Activated T-helper 1 cell treated with anti-CD3 and anti-CD28 coated beads, Interleukin-12 subunit alpha, Interleukin-12 subunit beta, Interleukin-2, Interleukin-4 antibody, amounts not matched to agents 30 ng/mL and 10 ng/mL and 1 ng/mL, durations not matched to agents 14 hours and 24 hours and 36 hours (primary cell): ENCODE data around the gene MANSC1. TPM values are rescaled to one million over a fixed set of nuclear protein-coding genes. Genes with fewer than 3 reads are reported as not detected.

Experiments
- DNase-seq: peaks from one replicate; pipeline ENCODE4 v3.0.0; 2021; ENCODE audit warnings: low spot score
- H3K27ac Mint-ChIP-seq: one replicate; pipeline ENCODE4 v1.8.0; 2021; ENCODE audit warnings: mild to moderate bottlenecking, mixed read lengths
- H3K27me3 Mint-ChIP-seq: one replicate; pipeline ENCODE4 v1.8.0; 2022; ENCODE audit warnings: mild to moderate bottlenecking, moderate library complexity, mixed read lengths; ENCODE audit not compliant: insufficient read depth
- H3K36me3 Mint-ChIP-seq: one replicate; pipeline ENCODE4 v1.8.0; 2021; ENCODE audit warnings: low read depth, mixed read lengths
- H3K4me1 Mint-ChIP-seq: one replicate; pipeline ENCODE4 v1.8.0; 2021; ENCODE audit warnings: low read depth, mixed read lengths
- H3K4me3 Mint-ChIP-seq: one replicate; pipeline ENCODE4 v1.8.0; 2021; ENCODE audit warnings: mild to moderate bottlenecking, moderate library complexity, mixed read lengths
- H3K9me3 Mint-ChIP-seq: one replicate; pipeline ENCODE4 v1.8.0; 2021; ENCODE audit warnings: mixed read lengths
- intact Hi-C: fragments of 100-400 bp; cut with micrococcal nuclease; formaldehyde crosslinking; loops from one replicate; pipeline ENCODE4 v1.15.1; 2024
- total RNA-seq: library from RNA; stranded (reverse); gene quantifications from 2 replicates; pipeline ENCODE4 v1.2.3, GENCODE V29; 2022

The MANSC1 gene
- total RNA-seq, 1 donor from 2014 or later: 1.4 TPM

DNA sequence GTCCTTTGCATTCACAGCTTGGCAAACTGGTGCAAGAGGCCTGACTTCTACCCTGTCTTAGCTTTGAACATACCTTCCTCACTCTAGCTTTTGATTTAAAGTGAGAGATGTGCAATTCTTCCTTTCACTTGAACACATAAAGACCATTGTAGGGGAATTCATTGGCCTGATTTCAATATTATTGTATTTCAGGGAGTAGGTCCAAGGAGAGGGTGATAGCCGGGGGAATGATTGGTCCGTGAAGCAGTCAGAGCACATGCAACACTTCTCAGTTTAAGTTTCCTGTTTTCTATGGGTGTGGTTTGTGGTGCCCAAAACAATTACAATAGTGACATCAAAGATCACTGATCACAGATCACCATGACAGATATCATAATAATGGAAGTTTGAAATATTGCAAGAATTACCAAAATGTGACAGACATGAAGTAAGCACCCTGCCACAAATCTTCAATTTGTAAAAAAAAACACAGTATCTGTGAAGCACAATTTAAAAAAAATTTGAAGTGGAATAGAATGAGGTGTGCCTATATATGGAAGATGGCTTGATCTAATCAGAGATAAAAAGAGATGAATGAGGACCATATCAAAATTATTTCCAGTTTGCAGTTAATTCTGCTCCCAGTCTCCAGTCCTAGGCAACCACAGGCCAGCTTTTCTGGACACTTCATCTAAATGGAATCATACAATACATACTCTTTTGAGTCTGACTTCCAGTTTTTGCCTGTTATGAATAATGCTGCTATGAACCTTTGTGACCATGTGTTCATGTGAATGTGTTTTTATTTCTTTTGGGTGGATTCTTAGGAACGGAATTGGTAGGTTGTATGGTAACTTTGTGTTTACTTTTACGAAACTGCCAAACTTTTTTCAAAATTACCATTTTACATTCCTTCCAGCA is 30.0 kb upstream of the MANSC1 start:
- Mint-ChIP-seq H3K36me3 (peaks cover 26% of the 10 kb centered on the region), H3K27me3 (no peaks in the 10 kb centered on the region)
- intact Hi-C loops: loop anchor here (1.0 to 2.0 kb wide), 2 partner anchors 59 to 317 kb away; partner anchors contain the start of gene GPR19

DNA sequence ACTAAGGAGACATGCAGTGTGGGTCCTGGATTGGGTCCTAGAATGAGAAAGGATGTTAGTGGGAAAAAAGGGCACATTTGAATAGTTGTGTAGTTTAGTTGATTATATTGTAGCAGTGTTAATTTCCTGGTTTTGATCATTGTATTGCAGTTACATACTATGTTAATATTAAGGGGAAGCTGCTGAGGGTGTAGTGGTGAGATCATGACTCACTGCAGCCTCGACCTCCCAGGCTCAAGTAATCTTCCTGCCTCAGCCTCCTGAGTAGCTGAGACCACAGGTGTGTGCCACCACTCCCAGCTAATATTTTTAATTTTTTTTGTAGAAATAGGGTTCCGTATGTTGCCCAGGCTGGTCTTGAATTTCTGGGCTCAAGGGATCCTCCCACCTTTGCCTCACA is 28.6 kb upstream of the MANSC1 start:
- Mint-ChIP-seq H3K36me3 (peaks cover 25% of the 10 kb centered on the region), H3K27me3 (no peaks in the 10 kb centered on the region), H3K4me1 (peaks cover 46% of the 10 kb centered on the region), H3K9me3 (peaks cover 1% of the 10 kb centered on the region), H3K27ac (peak overlapping the region; percentile 42), H3K4me3 (no peak overlapping the region)
- intact Hi-C loops: no loop called here
- no peak for DNase-seq

More for the DNA sequence above, 30.0 kb upstream of the MANSC1 start:
- peak; percentile 11 for DNase-seq
- peak overlapping the region; percentile 22 for H3K4me3 Mint-ChIP-seq
- peaks cover 4% of the 10 kb centered on the region for H3K9me3 Mint-ChIP-seq
- peak overlapping the region; percentile 92 for H3K27ac Mint-ChIP-seq
- H3K4me1 Mint-ChIP-seq: peaks cover 59% of the 10 kb centered on the region

DNA sequence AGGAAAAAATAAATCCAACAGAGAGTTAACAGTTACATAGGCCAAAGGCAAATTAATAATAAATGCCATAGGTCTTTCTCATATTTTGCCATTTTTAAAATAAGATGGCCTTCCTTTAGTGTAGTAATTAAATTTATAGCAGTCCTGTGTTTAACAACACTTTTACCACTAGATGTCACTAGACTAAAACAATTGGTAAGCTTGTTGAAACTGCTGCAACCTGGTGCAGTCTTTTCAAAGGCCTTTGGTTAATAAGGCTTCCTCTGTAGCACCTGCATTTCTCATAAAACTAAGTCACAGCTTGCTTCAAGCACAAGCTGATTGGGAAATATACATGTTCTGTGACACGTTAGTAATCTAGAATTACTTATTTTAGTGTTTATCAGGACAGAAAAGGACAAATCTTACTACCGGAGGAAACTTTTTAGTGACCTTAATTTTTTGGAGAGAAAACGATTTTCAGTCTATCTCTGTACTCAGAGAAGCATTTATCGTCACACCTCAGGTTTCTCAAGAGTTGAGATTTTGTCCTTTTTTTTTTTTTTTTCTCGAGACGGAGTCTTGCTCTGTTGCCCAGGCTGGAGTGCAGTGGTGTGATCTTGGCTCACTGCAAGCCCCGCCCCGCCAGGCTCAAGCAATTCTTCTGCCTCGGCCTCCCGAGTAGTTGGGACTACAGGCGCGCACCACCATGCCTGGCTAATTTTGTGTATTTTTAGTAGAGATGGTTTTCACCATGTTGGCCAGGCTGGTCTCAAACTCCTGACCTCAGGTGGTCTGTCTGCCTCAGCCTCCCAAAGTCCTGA is 26.8 kb upstream of the MANSC1 start:
- no peaks in the 10 kb centered on the region for H3K9me3 Mint-ChIP-seq
- H3K4me3 Mint-ChIP-seq: no peak overlapping the region
- H3K36me3 Mint-ChIP-seq: peaks cover 29% of the 10 kb centered on the region
- peak overlapping the region; percentile 41 for H3K27ac Mint-ChIP-seq
- H3K27me3 Mint-ChIP-seq: no peaks in the 10 kb centered on the region
- peak; percentile 12 for DNase-seq
- intact Hi-C loops: loop anchor here (1.0 to 2.0 kb wide), 11 partner anchors 13 to 360 kb away; no protein-coding TSS in a partner anchor
- peaks cover 39% of the 10 kb centered on the region for H3K4me1 Mint-ChIP-seq

DNA sequence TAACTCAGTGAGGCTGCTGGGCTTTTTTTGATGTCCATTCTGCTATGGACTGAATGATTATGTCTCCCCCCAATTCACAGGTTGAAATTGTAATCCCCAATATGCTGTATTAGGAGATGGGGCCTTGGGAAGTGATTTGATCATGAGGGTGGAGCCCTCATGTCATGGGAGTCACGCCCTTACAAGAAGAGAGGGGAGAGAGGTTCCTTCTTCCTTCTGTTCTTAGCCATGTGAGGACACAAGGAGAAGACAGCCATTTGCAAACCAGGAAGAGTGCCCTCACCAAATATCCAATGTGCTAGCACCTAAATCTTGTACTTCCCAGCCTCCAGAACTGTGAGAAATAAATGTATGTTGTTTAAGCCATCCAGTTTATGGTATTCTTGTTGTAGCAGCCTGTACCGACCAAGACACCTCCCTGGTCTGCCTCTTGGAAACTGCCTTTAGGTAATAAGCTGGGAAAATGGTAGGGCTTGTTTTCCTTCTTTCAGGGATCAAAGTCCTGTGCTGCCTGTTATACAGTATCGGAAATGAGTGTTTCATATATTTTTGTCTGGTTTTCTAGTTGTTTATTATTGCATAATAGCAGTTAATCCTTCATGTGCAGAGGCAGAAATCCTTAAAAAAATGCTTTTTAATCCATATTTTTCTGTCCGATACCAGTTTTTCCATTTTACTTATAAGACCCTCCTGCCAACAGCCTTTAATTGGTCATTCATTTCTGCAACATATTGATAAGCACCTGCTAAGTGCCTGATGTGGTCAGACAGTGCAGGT is 23.1 kb upstream of the MANSC1 start:
- Mint-ChIP-seq H3K9me3 (no peaks in the 10 kb centered on the region), H3K4me3 (no peak overlapping the region), H3K4me1 (peaks cover 26% of the 10 kb centered on the region), H3K27ac (no peak overlapping the region), H3K27me3 (no peaks in the 10 kb centered on the region), H3K36me3 (peaks cover 27% of the 10 kb centered on the region)
- DNase-seq: no peak
- intact Hi-C loops: no loop called here

DNA sequence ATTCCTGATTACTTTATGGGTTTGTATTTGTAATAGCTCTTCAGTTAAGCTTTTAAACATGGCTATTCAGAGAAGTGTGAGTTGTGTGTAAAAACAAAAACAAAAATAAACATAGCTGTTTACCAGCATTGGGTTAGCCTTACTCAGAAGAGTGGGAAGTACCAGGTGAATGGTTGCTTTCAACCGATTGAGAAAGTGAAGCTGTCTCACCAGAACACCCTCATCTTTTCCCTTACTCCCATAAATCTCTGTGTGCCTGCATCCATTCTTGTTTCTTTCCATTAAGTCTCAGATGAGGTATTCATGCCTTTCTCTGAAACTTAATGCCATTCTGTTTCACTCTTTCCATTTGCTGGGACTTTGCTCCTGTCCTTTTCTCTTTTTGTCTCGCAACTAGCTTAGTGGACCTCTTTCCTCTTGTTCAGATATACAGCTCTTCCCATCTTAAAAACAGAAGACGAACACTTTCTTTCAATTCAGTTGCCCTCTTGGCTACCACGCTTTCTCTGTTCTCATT is 17.5 kb upstream of the MANSC1 start:
- Mint-ChIP-seq H3K4me3 (no peak overlapping the region), H3K27ac (peak overlapping the region; percentile 18), H3K9me3 (no peaks in the 10 kb centered on the region), H3K27me3 (no peaks in the 10 kb centered on the region), H3K4me1 (peaks cover 39% of the 10 kb centered on the region), H3K36me3 (peaks cover 23% of the 10 kb centered on the region)
- intact Hi-C loops: no loop called here
- no peak for DNase-seq

DNA sequence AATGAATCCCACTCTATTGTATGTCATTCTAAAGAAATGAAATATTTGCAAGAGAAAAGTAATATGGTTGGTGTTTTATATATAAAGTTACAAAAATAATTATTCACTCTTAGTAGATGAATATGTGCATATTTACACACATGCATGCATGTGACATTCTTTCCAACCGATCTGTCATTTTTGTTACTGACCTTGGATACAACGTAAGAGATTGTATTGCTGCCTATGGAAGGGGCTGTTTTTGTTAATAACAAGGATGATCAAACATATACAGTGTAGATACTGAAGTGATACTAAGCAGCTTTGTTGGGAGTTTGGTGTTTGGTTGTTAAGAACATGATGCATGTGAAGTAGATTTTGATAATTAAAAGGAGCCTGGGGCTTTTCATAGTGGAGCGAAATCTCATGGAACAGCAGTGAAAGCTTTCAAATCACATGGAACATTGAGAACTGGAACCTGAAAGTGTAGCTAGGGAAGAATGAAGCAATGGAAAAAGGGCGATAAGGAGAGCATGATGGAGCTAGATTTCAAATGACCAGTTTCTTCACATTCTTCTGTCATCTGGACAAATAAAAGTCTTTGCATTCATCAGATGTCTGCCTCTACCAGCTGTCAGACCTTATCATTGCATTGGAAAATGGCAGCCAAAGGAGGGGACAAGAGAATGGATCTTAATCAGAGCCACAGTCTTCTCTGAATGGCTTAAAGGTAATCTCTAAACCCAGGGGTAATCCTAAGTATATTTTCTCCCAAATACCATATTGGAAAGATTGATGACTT is 16.8 kb upstream of the MANSC1 start:
- H3K27me3 Mint-ChIP-seq: no peaks in the 10 kb centered on the region
- peak overlapping the region; percentile 53 for H3K27ac Mint-ChIP-seq
- no peak for DNase-seq
- H3K4me3 Mint-ChIP-seq: no peak overlapping the region
- no peaks in the 10 kb centered on the region for H3K9me3 Mint-ChIP-seq
- H3K4me1 Mint-ChIP-seq: peaks cover 43% of the 10 kb centered on the region
- H3K36me3 Mint-ChIP-seq: peaks cover 25% of the 10 kb centered on the region
- intact Hi-C loops: no loop called here

DNA sequence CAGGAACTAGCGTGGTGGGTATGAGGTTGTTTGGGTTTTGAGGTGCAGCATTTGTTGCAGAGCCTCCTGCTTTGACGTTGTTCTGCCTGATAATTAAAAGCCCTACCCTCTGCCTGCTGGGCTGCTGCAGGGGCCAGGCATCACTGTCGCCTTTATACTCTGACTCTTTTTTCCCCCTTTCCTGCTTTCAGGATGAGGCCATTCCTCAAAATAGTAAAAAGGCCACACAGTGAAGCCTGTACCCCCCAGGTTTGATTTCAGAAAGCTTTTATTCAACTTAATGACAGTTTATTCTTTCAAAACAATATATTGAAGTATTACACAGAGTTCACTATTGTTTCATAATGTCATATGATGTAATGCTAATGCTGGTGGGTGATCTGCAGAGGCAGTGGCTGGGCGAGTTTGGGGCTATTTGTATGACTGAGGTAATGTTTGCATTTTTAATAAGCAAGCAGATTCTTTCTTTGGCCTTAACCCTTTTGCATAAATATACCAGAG is 15.9 kb upstream of the MANSC1 start:
- peaks cover 51% of the 10 kb centered on the region for H3K4me1 Mint-ChIP-seq
- no peaks in the 10 kb centered on the region for H3K9me3 Mint-ChIP-seq
- no peak for DNase-seq
- no peak overlapping the region for H3K27ac Mint-ChIP-seq
- intact Hi-C loops: no loop called here
- no peak overlapping the region for H3K4me3 Mint-ChIP-seq
- no peaks in the 10 kb centered on the region for H3K27me3 Mint-ChIP-seq
- H3K36me3 Mint-ChIP-seq: peaks cover 30% of the 10 kb centered on the region

DNA sequence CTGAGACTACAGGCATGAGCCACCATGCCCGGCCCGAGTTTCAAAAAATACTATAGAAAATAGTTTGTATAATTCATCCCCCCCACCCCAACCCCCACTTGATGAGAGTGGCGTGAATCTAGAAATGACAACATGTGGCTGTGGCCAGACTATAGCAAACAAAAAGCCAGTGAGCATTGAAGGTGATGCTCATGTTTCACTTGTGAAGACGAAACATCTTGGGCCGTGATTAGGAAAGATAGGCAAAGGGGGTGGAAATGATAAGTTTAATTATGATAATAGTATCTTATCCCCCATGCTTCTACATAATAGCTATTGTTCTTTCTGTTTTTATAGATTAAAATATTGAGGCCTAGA is 15.4 kb upstream of the MANSC1 start:
- Mint-ChIP-seq H3K9me3 (no peaks in the 10 kb centered on the region), H3K4me1 (peaks cover 51% of the 10 kb centered on the region), H3K36me3 (peaks cover 30% of the 10 kb centered on the region), H3K4me3 (no peak overlapping the region), H3K27ac (no peak overlapping the region), H3K27me3 (no peaks in the 10 kb centered on the region)
- DNase-seq: no peak
- intact Hi-C loops: no loop called here

DNA sequence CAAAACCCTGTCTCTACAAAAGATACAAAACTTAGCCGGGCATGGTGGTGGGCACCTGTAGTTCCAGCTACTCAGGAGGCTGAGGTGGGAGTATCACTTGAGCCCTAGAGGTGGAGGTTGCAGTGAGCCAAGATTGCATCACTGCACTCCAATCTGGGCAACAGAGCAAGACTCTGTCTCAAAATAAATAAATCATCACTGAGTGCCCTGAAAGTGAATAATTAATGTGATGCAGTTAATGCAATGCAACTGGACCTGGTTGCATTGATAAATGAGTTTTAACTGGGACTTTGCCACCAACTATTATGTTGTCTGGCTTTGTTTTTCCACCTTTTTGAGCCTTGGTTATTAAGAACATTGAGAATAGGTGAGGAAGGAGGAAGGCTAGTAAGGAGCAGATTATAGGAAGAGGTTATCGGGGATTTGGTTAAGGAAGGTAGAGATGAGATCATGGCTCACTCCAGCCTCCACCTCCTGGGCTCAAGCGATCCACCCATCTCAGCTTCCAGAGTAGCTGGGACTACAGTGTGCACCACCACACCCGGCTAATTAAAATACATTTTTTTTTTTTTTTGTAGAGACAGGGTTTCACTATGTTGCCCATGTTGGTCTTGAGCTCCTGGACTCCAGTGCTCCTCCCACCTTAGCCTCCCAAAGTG is 14.9 kb upstream of the MANSC1 start:
- Mint-ChIP-seq H3K4me1 (peaks cover 51% of the 10 kb centered on the region), H3K27ac (no peak overlapping the region), H3K27me3 (no peaks in the 10 kb centered on the region), H3K36me3 (peaks cover 30% of the 10 kb centered on the region), H3K4me3 (no peak overlapping the region), H3K9me3 (no peaks in the 10 kb centered on the region)
- DNase-seq: no peak
- intact Hi-C loops: no loop called here

DNA sequence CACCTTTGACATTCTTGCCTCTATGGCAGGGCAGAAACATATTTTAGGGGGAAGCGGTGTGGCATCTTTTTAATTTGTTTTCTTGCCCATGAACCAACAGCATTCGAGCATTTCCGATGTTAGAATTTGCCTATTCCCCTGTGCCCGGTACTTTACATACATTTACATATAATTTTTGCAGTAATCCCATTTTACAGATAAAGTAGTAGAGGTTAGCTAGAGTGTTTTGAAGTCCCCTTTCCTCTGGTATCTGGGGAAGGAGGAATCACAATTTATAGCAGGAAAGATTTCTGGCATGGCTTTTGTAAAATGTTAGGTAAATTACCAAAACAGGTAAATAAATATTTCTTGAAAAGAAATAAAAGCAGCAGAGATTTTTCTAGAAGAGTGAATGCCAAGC is 8.5 kb upstream of the MANSC1 start:
- H3K9me3 Mint-ChIP-seq: no peaks in the 10 kb centered on the region
- H3K4me3 Mint-ChIP-seq: peak overlapping the region; percentile 97
- DNase-seq: no peak
- H3K27me3 Mint-ChIP-seq: no peaks in the 10 kb centered on the region
- H3K36me3 Mint-ChIP-seq: peaks cover 12% of the 10 kb centered on the region
- intact Hi-C loops: loop anchor here (1.0 to 10.0 kb wide), 3 partner anchors 249 to 1184 kb away; partner anchors contain the start of genes GSG1 and SMIM10L1
- peak overlapping the region; percentile 96 for H3K27ac Mint-ChIP-seq
- peaks cover 49% of the 10 kb centered on the region for H3K4me1 Mint-ChIP-seq

DNA sequence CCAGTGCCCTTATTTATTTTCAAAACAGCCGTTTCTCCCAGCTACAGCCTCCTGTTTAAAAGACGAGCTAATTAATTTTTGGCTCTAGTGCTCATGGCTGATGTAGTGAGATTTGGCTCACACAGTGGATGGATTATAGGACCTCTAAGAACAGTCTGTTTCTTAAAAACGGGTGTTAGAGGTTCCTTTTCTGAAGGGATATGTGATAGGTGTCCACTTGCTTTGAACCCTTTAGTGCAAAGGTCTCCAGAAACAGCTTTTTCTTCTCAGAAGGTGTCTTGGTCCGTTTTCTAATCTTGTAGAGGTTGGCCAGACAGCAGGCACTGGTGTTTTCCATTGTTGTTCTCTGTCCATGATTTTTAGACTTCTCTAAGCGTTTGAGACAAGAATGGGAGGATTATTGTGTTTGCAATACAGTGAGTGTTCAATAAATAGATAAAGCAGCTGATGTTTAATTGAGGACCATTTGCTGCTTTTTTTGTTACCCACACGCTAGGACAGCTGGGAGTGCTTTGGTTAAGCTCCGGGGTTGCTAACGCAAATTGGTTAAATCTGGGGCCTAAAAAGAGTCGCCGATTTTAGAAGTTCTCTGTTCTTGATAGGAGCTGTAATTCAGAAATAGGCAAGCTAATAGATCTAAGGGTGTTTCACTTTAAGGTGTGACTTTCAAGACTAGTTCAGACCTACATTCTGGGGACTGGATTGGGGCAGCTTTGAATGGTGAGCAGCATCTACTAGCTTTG is 7.8 kb upstream of the MANSC1 start:
- H3K4me1 Mint-ChIP-seq: peaks cover 49% of the 10 kb centered on the region
- DNase-seq: no peak

More for the DNA sequence above, 7.8 kb upstream of the MANSC1 start:
- Mint-ChIP-seq H3K9me3 (no peaks in the 10 kb centered on the region), H3K27me3 (no peaks in the 10 kb centered on the region), H3K36me3 (peaks cover 12% of the 10 kb centered on the region), H3K4me3 (peak overlapping the region; percentile 97), H3K27ac (peak overlapping the region; percentile 96)
- intact Hi-C loops: loop anchor here (1.0 to 10.0 kb wide), 14 partner anchors 24 to 1635 kb away; partner anchors contain the start of genes CDKN1B, DDX47, GSG1 and SMIM10L1
